GM20431 (cell line): ENCODE measurements around the gene KIF26B.

ENCODE experiments used
- in situ Hi-C: fragments of 300-500 bp; cut with MseI, MboI; formaldehyde crosslinking; loops from one replicate; pipeline ENCODE4 v1.15.0; 2020; ENCODE audit warnings: low sequenced_read_pairs; ENCODE audit not compliant: unreplicated experiment

The KIF26B gene

DNA sequence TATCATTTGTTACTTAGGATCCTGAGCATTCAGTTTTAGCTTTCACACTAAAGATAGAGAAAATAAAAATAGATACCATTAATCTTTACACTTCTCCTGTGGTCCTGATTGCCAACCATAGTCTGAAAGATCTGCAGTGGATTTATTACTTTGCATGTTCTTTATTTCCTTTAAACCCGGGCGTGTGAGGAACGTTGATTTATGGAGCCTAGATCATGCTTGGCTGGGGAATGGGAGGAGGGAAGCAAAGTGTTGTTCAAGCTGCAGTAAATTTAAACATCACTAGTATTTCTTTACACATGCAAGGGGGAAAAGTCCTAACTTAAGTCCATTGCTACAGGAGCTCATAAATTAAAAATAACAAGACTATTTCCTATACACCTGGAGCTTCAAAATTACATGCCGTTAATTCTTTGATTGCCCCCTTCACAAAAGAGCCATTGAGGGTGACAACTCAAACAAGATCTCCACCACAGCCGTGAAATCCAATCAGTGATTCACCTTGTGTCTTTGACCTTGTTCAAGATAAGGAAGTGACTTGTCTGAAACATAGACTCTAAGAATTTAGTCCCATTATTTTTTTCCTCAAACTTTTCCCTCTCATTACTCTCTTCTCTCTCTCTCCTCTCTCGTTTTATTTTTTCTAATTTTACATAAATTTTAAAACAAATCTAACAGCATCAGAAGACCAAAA is 282.7 kb downstream of the KIF26B start:
- in situ Hi-C loops, result no loop called here

GRCh38 chr1:245440922-245441321 is 286.1 kb downstream of the KIF26B start:
- in situ Hi-C loops, result no loop called here

DNA sequence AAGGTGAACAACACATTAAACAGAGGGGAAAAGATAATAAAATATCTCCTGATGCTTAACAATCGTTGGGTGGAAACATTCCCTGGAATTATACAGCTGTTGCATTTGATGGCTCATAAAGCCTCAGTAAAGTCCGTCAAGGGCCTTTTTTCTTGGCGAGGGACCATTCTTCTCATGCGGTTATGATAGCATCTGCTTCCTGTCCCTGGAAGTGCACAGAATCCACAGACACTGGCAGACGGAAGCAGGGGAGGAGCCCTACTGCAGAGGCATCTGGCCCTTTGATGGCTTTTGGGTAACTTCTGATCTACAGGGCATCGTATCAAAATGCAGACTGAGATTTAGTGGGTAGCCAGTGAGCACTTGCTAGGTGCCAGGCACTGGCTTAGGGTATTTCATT is 286.9 kb downstream of the KIF26B start:
- in situ Hi-C loops, result no loop called here

DNA sequence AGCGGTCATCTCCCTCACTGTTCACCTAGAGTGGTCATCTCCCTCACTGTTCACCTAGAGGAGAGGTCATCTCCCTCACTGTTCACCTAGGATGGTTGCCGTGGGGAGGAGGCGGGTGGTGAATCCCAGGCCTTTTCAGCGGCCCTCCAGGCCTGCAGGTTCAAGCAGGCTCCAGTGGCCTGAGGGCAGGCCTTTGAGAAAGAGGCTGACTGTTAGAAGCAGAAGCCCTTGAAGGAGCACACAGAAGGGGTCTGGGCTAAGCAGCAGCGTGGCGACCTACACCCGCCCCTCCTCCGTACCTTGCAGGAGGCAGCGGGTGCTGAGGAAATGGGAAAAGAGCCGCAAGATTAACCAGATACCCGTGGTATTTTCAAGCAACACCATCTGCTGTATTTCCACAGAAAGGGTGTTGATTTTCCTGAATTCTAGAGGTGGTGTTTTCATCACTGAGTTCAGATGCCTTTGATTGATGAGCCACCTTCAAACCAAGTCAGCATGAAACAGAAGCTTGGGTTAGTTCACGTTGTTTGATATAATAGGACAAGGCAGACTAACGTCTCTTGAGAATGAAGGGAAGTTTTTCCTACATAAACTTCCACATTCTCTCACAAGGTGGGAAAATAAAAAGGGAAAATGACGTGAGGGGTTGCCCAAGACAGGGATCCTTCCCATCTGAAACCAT is 289.5 kb downstream of the KIF26B start:
- in situ Hi-C loops, result no loop called here

GRCh38 chr1:245444945-245445344 is 290.2 kb downstream of the KIF26B start:
- in situ Hi-C loops, result no loop called here

DNA sequence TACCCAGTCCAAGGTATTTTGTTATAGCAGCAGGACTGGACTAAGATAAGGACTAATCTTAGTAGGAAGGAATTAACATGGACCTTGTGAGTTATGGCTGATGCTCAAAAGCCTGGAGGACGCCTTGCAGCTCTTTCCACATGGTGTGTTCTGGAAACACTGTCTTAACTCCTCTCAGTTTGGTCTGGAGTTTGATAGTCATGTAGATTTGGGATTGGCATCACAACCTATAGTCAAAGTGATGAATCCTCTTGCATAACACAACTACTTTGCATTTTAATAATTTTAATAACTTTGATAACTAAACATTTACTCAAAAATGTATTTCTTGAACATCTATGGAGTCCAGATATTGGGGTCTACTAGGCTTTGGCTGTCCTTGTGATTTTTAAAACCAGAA is 293.7 kb downstream of the KIF26B start:
- in situ Hi-C loops, result no loop called here

DNA sequence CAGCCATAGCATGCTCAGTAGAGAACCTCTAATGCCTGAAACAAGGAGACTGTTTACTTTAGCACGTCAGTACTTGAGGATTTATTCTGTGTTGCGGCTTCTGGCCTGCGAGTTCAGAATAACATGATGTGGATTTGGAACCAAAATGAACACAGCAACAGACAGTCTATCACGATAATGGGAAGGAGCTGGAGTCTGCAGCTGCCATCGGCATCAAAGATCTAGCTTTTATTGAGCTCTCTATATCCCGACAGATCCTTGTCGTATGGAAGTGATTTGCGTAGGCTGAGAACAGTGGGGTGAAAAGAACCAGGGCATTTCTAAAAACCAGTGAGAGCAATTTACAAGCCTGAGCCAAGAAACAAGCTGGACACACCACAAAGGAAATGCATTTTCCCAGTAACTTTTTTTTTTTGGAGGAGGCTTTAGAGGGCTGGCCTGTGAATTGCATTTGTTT is 294.2 kb downstream of the KIF26B start:
- in situ Hi-C loops, result no loop called here

DNA sequence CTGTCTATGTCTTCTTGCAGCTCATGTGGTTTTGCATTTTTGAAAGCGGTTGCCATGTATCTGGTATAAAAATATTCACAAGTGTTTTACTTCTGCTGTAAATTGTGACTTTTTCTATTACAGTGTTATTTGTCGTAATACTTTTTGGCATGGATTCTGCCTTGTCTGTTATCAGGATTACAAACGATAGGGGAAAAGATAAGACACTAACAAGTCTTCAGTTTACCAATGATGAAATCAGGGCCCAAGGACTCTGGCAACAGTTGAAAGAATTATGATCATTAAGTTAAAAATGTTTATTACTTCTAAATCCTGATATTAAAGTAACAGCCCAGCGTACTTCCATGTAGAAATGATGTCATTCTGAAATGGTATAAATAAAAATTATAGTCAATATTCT is 298.8 kb downstream of the KIF26B start:
- in situ Hi-C loops, result no loop called here

GRCh38 chr1:245454051-245454450 is 299.3 kb downstream of the KIF26B start:
- in situ Hi-C loops, result no loop called here

- in situ Hi-C loops, result no loop called here
Measured at GRCh38 chr1:245457562-245457961, 302.8 kb downstream of the KIF26B start.

DNA sequence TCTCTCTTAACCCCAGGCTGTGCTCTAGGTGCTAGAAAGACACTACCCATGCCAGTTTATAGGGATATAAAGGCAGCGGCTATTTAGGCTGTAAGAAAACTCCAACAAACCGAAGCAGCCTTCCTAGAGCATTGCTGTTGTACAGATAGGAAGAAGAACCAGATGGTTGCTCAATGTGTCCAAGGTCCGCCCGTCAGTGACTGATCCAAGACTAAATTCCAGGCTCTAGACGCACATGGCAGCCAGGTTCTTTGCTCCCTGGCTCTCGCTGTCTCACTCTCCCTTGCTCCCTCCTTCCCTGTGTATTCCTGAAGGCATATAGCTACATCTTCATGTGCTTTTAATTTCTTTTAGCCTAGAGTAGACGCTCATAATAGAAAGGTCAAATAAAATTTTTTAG is 303.4 kb downstream of the KIF26B start:
- in situ Hi-C loops, result no loop called here

- in situ Hi-C loops, result no loop called here
Measured at GRCh38 chr1:245458761-245459174, 304.0 kb downstream of the KIF26B start.

DNA sequence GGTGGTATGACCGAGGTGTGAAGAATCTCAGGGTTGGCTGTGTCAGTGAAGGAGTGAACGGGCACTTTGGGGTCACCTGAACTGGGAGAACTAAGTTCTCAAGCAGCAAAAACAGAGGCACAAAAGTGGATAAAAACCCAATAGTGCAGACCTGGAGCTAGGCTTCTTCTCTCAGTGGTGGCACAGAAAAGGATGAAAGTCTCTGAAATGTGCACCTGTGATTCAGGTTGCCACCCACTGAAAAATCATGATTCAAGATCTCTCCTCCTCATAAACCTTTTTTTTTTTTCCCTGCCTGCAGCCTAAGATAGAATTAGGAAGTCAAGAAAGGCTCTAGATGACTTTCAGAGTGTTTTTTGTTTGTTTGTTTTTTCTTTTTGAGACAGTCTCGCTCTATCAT is 304.8 kb downstream of the KIF26B start:
- in situ Hi-C loops, result no loop called here

- in situ Hi-C loops, result no loop called here
Measured at GRCh38 chr1:245461681-245462080, 306.9 kb downstream of the KIF26B start.

DNA sequence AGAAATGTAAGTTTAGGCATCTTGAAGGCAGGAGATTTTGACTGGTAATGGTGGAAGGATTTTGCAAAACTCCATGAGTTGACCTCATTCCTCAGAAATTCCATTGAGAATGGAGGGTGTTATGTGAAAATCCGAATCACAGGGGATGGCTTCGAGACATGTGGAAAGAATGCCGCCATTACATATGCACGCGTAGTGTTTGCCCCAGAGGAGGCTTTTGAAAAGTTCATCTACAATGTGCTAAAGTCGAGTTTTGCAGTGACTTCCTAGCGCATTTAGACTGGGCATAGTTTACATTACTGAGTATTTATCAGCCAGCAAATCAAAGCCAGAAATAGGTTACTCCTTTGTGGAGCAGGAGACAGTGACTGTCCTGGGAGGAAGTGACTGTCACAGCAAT is 307.4 kb downstream of the KIF26B start:
- in situ Hi-C loops, result no loop called here

GRCh38 chr1:245463392-245464165 is 308.8 kb downstream of the KIF26B start:
- in situ Hi-C loops, result no loop called here

DNA sequence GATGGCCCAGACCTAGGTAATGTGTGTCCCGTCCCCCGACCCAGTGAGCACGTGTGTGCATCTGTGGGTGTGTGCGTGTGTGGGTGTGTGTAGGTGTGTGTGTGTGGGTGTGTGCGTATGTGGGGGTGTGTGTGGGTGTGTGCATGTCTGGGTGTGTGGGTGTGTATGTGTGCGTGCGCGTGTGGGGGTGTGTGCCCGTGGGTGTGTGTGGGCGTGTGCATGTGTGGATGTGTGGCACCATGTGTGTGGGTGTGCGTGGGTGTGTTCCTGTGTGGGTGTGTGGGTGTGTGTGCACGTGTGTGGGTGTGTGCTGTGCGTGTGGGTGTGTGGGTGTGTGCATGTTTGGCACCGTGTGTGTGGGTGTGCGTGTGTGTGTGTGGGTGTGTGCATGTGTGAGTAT is 309.5 kb downstream of the KIF26B start:
- in situ Hi-C loops, result no loop called here

DNA sequence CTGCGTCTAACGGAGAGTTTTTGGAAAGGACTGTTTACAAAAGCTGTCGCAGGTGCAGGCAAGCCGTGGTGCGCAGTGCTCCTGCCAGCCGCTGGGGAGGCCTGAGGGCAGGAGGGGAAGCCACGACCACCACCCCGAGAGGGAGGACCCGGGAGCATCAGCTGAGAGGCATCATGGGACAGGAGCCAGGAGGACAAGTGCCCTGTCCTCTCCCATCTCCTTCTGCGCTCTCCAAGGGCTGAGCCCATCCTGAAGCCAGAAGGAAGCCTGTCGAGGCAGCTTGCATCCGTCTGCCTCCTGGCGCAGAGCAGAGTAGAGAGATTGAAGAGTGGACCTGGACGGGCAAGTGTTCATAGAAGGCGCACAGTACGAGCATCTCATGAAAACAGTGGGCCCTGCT is 310.9 kb downstream of the KIF26B start:
- in situ Hi-C loops, result no loop called here

DNA sequence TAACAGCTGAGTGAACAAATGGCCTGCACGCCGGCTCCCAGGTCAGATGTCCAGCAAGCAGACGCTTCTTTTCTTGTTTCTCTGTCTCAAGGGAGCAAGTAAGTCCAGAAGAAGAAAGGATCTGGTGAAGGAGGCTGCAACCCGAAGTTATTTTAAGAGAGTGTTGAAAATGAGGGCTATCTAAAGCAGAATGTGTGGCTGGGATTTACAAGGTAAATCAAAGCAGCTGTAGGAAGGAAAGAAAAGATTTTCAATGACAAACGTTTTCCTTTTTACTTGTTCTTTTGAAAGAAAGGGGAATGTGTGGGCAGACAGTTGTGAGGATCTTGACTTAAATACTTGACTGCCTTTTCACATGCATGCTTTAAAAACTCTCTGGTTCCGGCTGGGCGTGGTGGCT is 311.5 kb downstream of the KIF26B start:
- in situ Hi-C loops, result no loop called here

- in situ Hi-C loops, result no loop called here
Measured at GRCh38 chr1:245467804-245468203, 313.0 kb downstream of the KIF26B start.

DNA sequence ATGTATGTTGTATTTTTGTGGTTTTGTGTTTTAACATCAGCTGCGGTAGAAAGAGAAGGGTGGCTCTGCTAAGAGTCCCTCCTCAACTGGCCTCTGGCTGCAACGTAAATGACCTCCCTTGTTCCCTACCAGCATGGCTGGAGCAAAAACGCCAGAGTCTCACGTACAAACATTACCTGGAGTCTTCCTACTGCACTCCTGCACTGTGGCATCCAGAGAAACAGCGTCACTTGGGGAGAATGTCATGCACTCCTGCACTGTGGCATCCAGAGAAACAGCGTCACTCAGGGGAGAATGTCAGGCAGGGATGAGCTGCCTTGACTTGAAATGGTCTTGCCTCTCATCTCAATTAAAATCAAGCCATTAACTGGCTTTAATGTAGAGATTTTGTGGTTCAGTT is 314.2 kb downstream of the KIF26B start:
- in situ Hi-C loops, result no loop called here
